GM12892 (cell line): ENCODE data around the gene ZBTB9.

ENCODE experiments used
- POLR2A ChIP-seq: IDR thresholded peaks from 2 replicates; pipeline ENCODE4 v1.6.1; 2011; ENCODE audit warnings: low read depth, low read length, control low read depth
- POLR2AphosphoS5 ChIP-seq: IDR thresholded peaks from 2 replicates; pipeline ENCODE4 v1.6.1; 2011; ENCODE audit warnings: low read depth, low read length, control low read depth

DNA sequence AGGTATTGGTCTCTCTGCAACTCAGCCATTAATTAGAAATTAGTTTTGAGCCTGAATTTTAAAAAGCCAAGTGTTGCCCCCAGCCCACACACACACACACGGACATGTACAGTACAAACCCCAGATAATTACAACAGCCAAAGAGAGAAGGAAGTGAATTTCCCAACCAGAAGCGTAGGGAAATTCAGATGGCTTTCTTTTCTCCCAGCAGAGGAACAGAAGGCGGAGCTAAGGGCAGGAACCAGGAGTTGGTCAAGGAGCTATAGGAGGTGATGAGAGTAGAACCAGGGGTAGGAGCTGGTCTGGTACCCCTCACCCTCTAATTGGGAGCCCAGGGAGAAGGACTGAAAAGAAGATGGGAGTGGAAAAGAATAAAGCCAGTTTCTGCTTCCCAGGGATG lies 3.9 kb upstream of the ZBTB9 start:
- TF ChIP-seq POLR2A = no peak
- no peak for TF ChIP-seq POLR2AphosphoS5
